GM12878 (cell line): ENCODE results near the gene VSTM2L.

Experiments used
- KAT2A ChIP-seq: conservative IDR thresholded peaks from 2 replicates; pipeline ENCODE4 v1.6.1; 2011; ENCODE audit warnings: low read depth, low read length; ENCODE audit not compliant: control insufficient read depth
- LARP7 ChIP-seq: fragments of 450-650 bp; IDR thresholded peaks from 2 replicates; pipeline ENCODE4 v1.6.1; 2017; ENCODE audit warnings: mild to moderate bottlenecking
- PBX3 ChIP-seq: IDR thresholded peaks from 2 replicates; pipeline ENCODE4 v1.6.1; 2011; ENCODE audit warnings: mild to moderate bottlenecking, low read depth, low read length, moderate library complexity; ENCODE audit not compliant: insufficient replicate concordance
- POLR2A ChIP-seq: IDR thresholded peaks from 2 replicates; pipeline ENCODE4 v1.6.1; 2011; ENCODE audit warnings: low read depth, mild to moderate bottlenecking, low read length
- ZSCAN29 ChIP-seq: fragments of 450-650 bp; IDR thresholded peaks from 2 replicates; pipeline ENCODE4 v1.6.1; 2017; ENCODE audit warnings: mild to moderate bottlenecking, moderate library complexity
- TF ChIP-seq, protein P1 (sequence below): fragments of 450-650 bp; IDR thresholded peaks from 2 replicates; pipeline ENCODE4 v1.6.1; 2017; ENCODE audit warnings: mild to moderate bottlenecking
- TF ChIP-seq, protein P2 (sequence below), 3 experiments: IDR thresholded peaks in 2 of 3; conservative IDR thresholded peaks in 1 of 3; 2 replicates each; pipeline ENCODE4 v1.5.1; 2011; ENCODE audit warnings: low read depth in 3 of 3, low read length in 3 of 3, mild to moderate bottlenecking in 3 of 3, control low read depth in 2 of 3, moderate library complexity in 2 of 3, inconsistent platforms in 1 of 3, mixed read lengths in 1 of 3; ENCODE audit not compliant: control insufficient read depth in 2 of 3, insufficient read depth in 1 of 3; ENCODE audit errors: extremely low read depth in 1 of 3

GRCh38 chr20:37867289-37868195 lies 35.4 kb upstream of the VSTM2L start:
- no peak for TF ChIP-seq POLR2A
- no peak for TF ChIP-seq LARP7
- TF ChIP-seq, protein P1, sequence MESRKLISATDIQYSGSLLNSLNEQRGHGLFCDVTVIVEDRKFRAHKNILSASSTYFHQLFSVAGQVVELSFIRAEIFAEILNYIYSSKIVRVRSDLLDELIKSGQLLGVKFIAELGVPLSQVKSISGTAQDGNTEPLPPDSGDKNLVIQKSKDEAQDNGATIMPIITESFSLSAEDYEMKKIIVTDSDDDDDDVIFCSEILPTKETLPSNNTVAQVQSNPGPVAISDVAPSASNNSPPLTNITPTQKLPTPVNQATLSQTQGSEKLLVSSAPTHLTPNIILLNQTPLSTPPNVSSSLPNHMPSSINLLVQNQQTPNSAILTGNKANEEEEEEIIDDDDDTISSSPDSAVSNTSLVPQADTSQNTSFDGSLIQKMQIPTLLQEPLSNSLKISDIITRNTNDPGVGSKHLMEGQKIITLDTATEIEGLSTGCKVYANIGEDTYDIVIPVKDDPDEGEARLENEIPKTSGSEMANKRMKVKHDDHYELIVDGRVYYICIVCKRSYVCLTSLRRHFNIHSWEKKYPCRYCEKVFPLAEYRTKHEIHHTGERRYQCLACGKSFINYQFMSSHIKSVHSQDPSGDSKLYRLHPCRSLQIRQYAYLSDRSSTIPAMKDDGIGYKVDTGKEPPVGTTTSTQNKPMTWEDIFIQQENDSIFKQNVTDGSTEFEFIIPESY = no peak
- TF ChIP-seq, protein P2, sequence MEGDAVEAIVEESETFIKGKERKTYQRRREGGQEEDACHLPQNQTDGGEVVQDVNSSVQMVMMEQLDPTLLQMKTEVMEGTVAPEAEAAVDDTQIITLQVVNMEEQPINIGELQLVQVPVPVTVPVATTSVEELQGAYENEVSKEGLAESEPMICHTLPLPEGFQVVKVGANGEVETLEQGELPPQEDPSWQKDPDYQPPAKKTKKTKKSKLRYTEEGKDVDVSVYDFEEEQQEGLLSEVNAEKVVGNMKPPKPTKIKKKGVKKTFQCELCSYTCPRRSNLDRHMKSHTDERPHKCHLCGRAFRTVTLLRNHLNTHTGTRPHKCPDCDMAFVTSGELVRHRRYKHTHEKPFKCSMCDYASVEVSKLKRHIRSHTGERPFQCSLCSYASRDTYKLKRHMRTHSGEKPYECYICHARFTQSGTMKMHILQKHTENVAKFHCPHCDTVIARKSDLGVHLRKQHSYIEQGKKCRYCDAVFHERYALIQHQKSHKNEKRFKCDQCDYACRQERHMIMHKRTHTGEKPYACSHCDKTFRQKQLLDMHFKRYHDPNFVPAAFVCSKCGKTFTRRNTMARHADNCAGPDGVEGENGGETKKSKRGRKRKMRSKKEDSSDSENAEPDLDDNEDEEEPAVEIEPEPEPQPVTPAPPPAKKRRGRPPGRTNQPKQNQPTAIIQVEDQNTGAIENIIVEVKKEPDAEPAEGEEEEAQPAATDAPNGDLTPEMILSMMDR (IDR thresholded peaks at IDR 0.05 in 2 of 3, conservative IDR thresholded peaks at IDR 0.05 in 1 of 3; ENCODE audit: control insufficient read depth in 2 of 3, extremely low read depth in 1 of 3, insufficient read depth in 1 of 3, low read depth in 3 of 3, low read length in 3 of 3) = no peak
- no peak for TF ChIP-seq PBX3
- no peak for TF ChIP-seq KAT2A
- no peak for TF ChIP-seq ZSCAN29
